Activated naive CD4-positive, alpha-beta T cell treated with anti-CD3 and anti-CD28 coated beads, Interleukin-2, amount 50 U/mL, for 16 hours (primary cell): ENCODE results near the gene DTWD1.
"Not testable (repeated sequence)": the region's sequence is repeated elsewhere in the genome, so short reads cannot be mapped to it uniquely, and the experiment has no call there.

Experiments used
- DNase-seq: peaks from one replicate; pipeline ENCODE4 v3.0.0-alpha.2; 2020

The DTWD1 gene

DNA sequence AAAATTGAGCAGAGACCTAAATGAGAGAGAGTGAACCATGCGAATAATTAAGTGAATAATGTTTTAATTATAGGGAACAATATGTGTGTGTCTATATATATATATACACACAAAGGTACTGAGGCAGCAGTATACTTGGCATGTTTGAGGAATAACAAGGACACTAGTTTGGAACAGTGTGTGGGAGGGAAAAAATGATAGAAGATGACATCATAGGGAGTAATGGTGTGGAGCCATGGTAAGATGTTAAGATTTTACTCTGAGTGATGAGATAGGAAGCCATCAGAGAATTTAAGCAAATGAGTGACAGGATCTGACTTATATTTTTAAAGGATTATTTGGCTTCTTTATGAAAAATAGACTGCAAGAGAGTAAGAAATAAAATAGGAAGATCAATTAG is 29.1 kb downstream of the DTWD1 start:
- no peak for DNase-seq

DNA sequence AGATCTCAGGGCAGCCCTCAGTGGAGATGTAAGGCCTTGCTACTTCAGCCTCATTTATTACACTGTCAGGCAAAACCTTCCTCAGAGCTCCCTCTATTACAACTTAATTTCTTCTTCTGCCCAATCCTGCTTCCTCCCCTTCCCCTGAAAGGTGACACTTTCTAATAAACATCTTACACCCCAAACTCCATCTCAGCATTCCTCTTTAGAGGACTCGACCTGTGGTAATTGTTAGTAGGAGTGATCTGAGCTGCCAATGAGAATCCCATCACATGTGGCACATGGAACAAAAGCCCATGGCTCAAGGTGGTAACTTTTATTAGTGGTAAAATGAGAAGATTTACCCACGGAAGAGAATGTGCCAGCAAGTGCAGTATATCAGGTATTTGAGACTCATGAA is 29.8 kb downstream of the DTWD1 start:
- DNase-seq: no peak

DNA sequence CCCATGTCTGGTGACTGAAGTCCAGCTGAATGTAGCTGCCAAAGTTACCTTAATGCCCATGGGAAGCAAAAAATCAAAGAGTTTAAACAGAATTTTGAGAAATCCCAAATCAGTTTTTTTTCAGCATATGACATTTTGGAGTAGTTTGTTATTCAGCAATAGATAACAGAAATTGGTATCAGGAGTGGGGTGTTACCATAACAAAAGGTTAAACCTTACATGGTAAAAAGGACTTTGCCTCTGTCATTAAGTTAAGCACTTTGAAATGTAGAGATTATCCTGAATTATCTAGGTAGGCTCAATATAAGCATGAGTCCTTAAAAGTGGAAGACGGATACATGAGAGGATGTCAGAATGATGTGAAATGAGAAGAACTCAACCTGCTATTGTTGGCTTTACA is 32.1 kb downstream of the DTWD1 start:
- no peak for DNase-seq

DNA sequence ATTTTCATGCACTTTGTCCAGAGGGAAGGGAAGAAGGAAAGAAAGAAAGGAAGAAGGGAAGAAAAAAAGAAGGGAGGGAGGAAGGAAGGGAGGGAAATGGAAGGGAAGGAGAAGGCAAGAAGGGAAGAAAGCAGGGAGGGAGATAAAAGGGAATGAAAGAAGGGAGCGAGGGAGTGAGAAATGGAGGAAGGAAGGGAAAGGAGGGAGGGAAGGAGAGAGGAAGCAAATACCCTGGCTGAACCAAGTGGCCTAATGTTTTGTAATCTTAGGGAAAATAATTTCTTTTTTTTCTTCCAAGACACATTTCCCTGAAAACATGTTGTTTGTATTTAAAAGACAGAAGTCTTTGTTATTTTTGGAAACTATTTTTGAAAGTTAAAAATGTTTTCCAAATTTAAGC is 35.9 kb downstream of the DTWD1 start:
- DNase-seq: no peak

DNA sequence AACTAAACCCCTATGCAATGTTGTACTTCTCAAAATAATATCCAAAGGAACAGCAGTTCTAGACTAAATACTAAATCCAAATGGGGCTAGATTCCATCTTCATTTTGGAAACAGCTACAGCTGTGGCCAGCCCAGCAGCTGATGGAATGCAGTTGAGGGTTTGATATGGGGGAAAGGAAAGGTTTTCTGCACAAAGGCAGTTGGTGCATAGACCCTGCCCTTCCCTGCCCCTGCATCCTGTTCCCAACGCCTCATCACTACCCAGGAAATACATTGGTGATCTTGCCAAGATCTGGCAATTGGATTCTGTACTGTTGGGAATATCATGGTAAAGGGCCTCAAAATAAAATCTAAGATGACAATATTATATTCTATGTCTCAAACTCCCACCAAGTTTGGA is 43.9 kb downstream of the DTWD1 start:
- DNase-seq: no peak

DNA sequence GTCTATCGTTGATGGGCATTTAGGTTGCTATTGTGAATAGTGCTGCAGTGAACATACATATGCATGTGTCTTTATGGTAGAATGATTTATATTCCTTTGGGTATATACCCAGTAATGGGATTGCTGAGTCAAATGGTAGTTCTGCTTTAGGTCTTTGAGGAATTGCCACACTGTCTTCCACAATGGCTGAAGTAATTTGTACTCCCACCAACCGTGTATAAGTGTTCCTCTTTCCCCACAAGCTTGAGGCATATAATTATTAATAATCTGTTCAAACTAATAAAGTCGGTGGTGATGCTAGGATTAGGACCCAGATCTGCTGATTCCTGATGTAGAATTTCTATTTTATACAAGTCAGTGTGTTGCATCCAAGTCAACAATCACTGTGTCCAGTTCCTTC is 45.6 kb downstream of the DTWD1 start:
- not testable (repeated sequence) for DNase-seq

DNA sequence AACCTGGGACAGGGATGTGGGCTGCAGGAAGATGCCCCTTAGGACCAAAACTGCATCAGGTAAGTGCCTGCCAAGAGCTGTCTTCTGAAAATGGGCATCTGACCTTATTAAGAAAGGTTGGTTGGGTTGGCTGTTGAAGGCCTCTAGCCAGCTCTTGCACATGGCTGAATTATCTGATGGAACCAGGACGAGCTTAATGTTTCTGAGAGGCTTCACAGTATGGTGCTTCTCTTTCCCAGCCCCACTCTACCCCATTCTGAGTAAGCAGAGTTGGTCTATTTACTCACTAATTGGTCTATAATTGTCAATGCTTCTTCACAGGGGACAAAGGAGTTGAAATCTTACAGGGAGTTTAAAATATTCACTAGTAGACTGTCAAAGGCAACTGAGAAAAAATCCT is 48.4 kb downstream of the DTWD1 start:
- DNase-seq: no peak

DNA sequence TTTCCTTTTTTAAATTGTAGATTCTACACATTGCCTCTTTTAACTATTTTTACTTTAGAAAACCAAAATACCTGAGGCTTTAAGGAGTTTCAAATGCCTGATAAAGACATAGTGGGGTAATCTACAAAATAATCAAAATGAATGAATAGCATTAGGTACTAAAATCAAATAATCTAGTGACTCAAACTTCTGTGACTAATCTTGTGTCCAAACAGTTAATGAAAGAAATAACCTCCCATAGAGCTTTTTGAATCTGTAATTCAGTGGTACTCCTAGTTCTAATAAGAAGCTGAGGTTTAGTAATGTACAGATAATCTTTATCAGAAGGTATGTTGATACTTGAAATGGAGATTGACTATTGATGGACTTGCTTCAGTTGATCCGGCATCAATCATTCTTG is 53.0 kb downstream of the DTWD1 start:
- no peak for DNase-seq

DNA sequence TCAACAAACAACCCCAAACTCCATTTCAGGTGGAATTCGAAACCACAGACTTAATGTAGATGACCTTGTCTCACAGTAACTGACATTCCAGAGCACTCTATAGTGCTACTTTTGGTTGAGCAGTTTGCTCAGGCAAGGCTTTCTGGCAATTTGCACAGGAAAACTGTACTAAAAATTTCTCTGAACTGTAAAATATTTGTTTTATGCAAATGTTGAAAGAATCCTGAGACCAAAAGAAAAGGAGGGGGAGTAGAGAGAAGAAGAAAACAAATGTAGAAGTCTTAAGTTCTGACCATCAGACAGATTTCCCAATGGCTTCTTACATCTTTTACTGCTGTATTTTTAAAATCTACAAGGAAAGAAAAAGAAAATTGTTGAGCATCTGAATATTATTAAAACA is 53.5 kb downstream of the DTWD1 start:
- DNase-seq: no peak

DNA sequence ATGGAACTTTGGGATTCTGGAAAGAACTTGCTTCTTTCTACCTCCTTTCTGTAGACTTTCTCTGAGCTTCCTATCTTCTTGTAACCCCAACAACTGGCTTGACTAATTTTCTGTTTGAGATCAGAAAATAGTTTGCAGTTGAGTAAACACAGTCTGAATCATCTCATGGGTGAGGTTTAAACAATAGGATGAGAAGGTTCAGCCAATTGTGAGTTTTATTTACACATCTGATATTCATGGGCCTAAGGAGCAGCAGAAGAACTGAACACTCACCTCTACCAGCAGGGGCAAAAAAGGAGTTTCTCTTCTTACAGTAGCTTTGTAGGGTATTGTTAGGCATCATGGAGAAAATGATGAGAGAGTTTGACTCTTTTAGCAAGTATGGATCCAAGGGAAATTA is 54.2 kb downstream of the DTWD1 start:
- no peak for DNase-seq

DNA sequence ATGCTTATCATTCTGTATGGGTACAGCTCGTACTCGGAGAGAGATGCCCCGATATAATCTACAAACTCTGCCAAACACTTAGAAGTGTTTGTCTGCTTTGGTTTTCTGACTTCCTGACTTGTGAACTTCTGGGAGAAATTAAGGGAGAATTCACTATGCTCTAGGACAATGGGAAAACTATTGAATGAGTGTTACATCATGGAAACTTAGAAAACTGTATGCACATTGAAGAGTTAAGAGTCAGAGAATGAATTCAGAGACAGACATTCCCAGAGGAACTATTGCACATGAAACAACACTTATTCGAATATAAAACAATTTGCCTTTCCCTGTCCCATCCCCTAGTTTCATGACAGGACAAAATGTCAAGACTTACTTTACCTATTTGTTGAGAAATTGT is 57.8 kb downstream of the DTWD1 start:
- no peak for DNase-seq

DNA sequence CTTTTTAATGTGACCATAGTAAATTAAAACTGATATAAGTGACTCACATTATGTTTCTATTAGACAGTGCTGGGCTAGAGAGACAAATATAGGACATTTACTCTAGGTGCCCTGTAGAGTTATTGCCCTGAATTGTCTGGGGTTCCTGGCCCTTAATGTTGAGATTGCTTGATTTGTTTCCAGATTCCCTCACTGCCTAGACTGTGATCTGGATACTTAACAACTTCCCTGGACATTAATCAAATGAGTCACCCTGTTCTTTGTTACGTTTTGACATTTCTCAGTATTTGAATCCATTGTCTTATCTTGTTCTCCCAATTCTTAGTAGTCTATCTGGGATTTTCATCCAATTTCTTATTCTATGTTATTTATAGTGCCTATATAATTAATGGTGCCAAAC is 65.8 kb downstream of the DTWD1 start:
- no peak for DNase-seq

DNA sequence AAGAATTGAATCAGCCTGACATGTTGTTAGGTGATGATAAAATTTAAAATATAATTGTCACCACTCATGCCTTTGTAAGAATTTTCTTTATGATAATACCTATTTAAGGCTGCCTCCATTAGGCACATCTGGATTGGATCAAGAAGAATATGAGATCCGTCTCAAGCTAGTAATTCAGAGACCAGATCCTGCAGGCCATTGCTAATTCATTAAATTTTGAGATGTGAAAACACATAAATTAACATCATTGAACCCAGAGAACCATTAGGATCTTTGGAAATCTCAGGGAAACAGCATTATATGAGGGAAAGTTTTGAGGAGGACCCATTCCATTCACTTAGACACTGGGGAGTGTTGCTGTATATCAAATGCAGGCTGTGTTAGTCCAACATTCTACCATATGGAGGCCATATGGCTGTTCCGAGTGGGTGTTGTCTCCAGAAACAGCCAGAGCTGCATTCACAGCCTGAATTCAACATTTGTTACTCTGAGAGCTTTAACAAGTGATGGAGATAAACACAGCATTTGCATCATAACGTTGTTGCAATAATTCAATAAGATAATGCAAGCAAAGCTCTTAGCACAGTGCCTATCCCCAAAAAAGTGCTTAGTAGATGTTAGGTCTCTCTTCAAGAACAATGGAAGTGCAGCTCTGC is 67.4 kb downstream of the DTWD1 start:
- DNase-seq: no peak

DNA sequence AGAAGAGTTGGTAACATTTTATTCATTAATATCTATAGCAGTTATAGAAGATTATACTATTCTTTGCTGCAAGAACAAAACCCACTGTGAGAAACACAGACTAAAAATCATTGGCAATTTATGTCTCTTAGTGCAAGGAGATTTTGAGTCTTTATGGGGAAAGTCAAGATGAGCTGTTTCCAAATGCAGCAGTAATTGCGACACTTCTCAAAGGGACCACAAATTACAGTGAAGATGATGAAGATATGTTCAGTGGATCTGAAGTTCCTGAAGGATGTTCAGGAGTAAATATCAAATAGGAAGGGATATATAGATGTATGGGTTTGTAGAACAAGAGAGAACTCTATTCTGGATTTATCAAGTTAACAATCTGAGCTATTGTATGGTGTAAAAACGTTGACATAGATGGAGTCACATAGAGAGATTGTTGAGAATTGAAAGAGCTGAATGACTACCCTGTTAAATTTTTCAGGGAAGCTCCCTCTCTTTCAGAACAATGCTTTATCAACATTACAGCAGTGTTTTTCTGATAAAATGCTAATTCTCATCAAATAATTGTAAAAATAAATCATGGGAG is 71.8 kb downstream of the DTWD1 start:
- no peak for DNase-seq

DNA sequence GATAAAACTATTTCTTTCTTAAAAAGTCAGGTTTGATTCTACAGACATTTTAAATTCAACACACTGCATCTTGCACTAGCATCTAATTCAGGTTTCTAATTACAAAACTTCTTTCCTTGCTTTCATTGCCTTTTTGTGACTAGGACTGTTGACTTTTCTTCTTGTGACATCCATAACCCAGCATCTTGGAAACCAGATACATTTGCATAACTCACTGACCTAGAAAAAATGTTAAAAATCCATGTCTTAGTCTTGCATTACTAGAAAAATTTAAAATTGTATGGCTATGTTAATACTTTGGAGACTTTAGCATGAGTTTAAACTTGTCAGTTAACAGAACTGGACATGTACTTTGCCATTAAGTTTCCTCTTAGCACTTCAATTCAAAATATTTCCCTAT is 72.7 kb downstream of the DTWD1 start:
- no peak for DNase-seq

DNA sequence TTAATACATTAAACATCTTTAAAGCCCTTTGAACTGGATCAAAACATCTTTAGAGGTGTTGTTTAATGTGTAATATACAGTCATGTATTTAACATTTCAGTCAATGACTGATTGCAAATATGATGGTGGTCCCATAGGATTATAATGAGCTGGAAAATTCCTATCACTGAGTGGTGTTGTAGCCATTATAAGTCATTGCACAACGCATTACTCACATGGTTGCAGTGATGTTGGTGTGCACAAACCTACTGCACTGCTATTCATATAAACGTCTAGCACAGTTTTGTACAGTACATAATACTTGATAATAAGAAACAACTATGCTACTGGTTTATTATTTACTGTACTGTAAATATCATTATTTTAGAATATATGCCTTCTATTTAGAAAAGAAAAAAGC is 75.6 kb downstream of the DTWD1 start:
- no peak for DNase-seq

DNA sequence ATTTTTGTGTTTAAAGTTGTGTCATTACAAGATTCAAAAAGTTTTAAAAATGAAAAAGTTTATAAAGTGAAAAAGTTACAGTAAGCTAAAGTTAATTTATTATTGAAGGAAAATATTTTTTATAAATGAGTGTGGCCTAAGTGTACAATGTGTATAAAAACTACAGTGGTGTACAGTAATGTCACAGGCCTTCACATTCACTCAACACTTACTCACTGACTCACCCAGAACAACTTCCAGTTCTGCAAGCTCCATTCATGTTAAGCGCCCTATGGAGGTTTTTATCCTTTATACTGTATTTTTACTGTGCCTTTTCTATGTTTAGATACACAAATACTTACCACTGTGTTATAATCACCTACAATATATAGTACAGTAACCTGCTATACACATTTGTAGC is 76.3 kb downstream of the DTWD1 start:
- no peak for DNase-seq

DNA sequence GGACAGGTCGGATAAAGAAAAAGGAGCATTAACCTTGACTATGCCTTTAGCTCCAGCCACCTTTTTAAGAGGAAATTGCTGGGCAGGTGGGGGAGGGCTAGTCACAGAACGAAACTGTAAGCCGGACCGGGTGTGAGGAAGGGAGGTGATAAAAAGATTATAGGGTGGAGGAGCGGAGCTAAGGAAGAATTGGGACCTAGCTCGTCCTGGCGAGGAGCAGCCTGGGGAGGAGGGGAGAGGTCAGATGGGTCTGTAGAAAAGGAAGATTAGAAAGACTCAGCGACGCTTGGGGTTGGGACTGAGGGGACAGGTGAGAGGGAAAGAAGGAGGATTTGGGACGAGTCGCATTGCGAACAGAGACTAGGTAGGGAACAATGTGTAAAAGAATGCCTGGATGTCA is 82.1 kb downstream of the DTWD1 start:
- DNase-seq: not testable (repeated sequence)
